Liver (tissue), 3 donors: ENCODE results near the gene SLX4IP.

ENCODE experiments used
- RAD21 ChIP-seq, 2 donors: IDR thresholded peaks; 2 replicates each; pipeline ENCODE4 v1.6.1; 2016; ENCODE audit warnings: antibody characterized with exemption in 2 of 2, mild to moderate bottlenecking in 2 of 2
- RXRA ChIP-seq, 2 donors: IDR thresholded peaks; 2 replicates each; pipeline ENCODE4 v1.6.1; 2017 to 2018; ENCODE audit warnings: antibody characterized with exemption in 2 of 2, mild to moderate bottlenecking in 1 of 2
- SP1 ChIP-seq: IDR thresholded peaks from 2 replicates; pipeline ENCODE4 v1.6.1; 2018; ENCODE audit warnings: antibody characterized with exemption, mild to moderate bottlenecking
- TAF1 ChIP-seq: conservative IDR thresholded peaks from 2 replicates; pipeline ENCODE4 v1.6.1; 2016; ENCODE audit warnings: antibody characterized with exemption, mild to moderate bottlenecking
- TF ChIP-seq, protein P1 (sequence below): fragments of 150-350 bp; IDR thresholded peaks from 2 replicates; pipeline ENCODE4 v1.5.1; 2017; ENCODE audit warnings: improper control_type of control experiment, low read depth, low read length; ENCODE audit not compliant: missing input control
- TF ChIP-seq, protein P2 (sequence below): IDR thresholded peaks from 2 replicates; pipeline ENCODE4 v1.6.1; 2016; ENCODE audit warnings: antibody characterized with exemption, mild to moderate bottlenecking
- donor health status: healthy.
- donor health status: healthy.

DNA sequence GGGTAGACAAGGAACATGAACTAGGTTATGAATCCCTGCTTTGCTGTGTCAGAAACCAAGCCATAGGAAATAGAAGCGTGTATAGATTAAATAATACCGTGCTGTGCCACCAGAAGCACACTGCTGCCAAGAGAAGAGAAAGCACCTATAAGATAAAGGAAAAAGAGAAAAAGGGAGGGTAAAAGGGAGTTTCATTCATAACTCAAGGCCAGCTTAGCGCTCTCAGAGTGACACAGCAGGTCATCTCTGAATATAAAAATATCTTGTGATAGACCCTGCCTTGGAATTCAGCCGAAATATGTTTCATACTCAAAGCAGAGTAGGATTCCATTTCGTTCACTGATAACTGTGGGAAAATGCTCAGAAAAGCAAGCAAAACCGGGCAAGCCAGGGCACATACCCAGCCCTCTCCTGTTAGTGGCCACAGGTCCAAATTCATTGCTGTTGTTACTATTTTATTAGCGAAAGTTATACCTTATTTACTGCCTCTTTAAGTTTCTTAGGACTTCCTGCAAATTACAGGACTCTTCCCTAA, 230.0 kb downstream of the SLX4IP start:
- TF ChIP-seq, protein P1, sequence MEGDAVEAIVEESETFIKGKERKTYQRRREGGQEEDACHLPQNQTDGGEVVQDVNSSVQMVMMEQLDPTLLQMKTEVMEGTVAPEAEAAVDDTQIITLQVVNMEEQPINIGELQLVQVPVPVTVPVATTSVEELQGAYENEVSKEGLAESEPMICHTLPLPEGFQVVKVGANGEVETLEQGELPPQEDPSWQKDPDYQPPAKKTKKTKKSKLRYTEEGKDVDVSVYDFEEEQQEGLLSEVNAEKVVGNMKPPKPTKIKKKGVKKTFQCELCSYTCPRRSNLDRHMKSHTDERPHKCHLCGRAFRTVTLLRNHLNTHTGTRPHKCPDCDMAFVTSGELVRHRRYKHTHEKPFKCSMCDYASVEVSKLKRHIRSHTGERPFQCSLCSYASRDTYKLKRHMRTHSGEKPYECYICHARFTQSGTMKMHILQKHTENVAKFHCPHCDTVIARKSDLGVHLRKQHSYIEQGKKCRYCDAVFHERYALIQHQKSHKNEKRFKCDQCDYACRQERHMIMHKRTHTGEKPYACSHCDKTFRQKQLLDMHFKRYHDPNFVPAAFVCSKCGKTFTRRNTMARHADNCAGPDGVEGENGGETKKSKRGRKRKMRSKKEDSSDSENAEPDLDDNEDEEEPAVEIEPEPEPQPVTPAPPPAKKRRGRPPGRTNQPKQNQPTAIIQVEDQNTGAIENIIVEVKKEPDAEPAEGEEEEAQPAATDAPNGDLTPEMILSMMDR, result no peak
- TF ChIP-seq SP1 (no peak), RAD21 (IDR thresholded peaks at IDR 0.05) (no peak), RXRA (IDR thresholded peaks at IDR 0.05) (no peak), TAF1 (no peak)
- TF ChIP-seq, protein P2, sequence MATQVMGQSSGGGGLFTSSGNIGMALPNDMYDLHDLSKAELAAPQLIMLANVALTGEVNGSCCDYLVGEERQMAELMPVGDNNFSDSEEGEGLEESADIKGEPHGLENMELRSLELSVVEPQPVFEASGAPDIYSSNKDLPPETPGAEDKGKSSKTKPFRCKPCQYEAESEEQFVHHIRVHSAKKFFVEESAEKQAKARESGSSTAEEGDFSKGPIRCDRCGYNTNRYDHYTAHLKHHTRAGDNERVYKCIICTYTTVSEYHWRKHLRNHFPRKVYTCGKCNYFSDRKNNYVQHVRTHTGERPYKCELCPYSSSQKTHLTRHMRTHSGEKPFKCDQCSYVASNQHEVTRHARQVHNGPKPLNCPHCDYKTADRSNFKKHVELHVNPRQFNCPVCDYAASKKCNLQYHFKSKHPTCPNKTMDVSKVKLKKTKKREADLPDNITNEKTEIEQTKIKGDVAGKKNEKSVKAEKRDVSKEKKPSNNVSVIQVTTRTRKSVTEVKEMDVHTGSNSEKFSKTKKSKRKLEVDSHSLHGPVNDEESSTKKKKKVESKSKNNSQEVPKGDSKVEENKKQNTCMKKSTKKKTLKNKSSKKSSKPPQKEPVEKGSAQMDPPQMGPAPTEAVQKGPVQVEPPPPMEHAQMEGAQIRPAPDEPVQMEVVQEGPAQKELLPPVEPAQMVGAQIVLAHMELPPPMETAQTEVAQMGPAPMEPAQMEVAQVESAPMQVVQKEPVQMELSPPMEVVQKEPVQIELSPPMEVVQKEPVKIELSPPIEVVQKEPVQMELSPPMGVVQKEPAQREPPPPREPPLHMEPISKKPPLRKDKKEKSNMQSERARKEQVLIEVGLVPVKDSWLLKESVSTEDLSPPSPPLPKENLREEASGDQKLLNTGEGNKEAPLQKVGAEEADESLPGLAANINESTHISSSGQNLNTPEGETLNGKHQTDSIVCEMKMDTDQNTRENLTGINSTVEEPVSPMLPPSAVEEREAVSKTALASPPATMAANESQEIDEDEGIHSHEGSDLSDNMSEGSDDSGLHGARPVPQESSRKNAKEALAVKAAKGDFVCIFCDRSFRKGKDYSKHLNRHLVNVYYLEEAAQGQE, result no peak
